MM.1S (cell line): Measurements from ENCODE around the gene REN.

Experiments
- DNase-seq: peaks from one replicate; pipeline ENCODE4 v3.0.0-alpha.2; 2015
- H2AFZ ChIP-seq: fragments of 300-600 bp; sonication (generic); 2 replicates; pipeline ENCODE4 v1.6.0; 2016; ENCODE audit warnings: antibody characterized with exemption, low read length
- H3F3A ChIP-seq: fragments of 300-600 bp; sonication (generic); 2 replicates; pipeline ENCODE4 v1.6.1; 2016; ENCODE audit warnings: mild to moderate bottlenecking, antibody characterized with exemption, low read length, moderate library complexity, mixed read lengths; ENCODE audit not compliant: insufficient read depth
- H3K27ac ChIP-seq: fragments of 300-600 bp; sonication (generic); 2 replicates; pipeline ENCODE4 v1.5.1; 2016; ENCODE audit warnings: mild to moderate bottlenecking, low read length
- H3K27me3 ChIP-seq: fragments of 300-600 bp; sonication (generic); replicated peaks from 2 replicates; pipeline ENCODE4 v1.6.0; 2016; ENCODE audit warnings: low read length; ENCODE audit not compliant: insufficient read depth
- H3K36me3 ChIP-seq: fragments of 300-600 bp; sonication (generic); replicated peaks from 2 replicates; pipeline ENCODE4 v1.6.1; 2016; ENCODE audit warnings: mild to moderate bottlenecking, low read length, mixed read lengths; ENCODE audit not compliant: insufficient read depth
- H3K4me1 ChIP-seq: fragments of 300-600 bp; sonication (generic); 2 replicates; pipeline ENCODE4 v1.6.1; 2016; ENCODE audit warnings: low read length, mixed read lengths
- H3K4me2 ChIP-seq: fragments of 300-600 bp; sonication (generic); 2 replicates; pipeline ENCODE4 v1.6.0; 2016; ENCODE audit warnings: low read depth, low read length
- H3K4me3 ChIP-seq: fragments of 300-600 bp; sonication (generic); 2 replicates; pipeline ENCODE4 v1.5.1; 2016; ENCODE audit warnings: low read length, mixed read lengths
- H3K79me2 ChIP-seq: fragments of 300-600 bp; sonication (generic); 2 replicates; pipeline ENCODE4 v1.6.1; 2016; ENCODE audit warnings: mixed run types, low read length, mixed read lengths
- H3K9ac ChIP-seq: fragments of 300-600 bp; sonication (generic); 2 replicates; pipeline ENCODE4 v1.6.1; 2016; ENCODE audit warnings: low read length, mixed read lengths
- H3K9me2 ChIP-seq: fragments of 300-600 bp; sonication (generic); replicated peaks from 2 replicates; pipeline ENCODE4 v1.6.1; 2016; ENCODE audit warnings: mild to moderate bottlenecking, low read length, mixed read lengths; ENCODE audit not compliant: insufficient read depth
- H3K9me3 ChIP-seq: fragments of 300-600 bp; sonication (generic); replicated peaks from 2 replicates; pipeline ENCODE4 v1.6.1; 2016; ENCODE audit warnings: mild to moderate bottlenecking, low read length, mixed read lengths; ENCODE audit not compliant: insufficient read depth
- H4K20me1 ChIP-seq: fragments of 300-600 bp; sonication (generic); 2 replicates; pipeline ENCODE4 v1.6.1; 2016; ENCODE audit warnings: mild to moderate bottlenecking, low read length, moderate library complexity, mixed read lengths; ENCODE audit not compliant: insufficient read depth
- CTCF ChIP-seq: fragments of 300-600 bp; sonication (generic); IDR thresholded peaks from 2 replicates; pipeline ENCODE4 v1.5.1; 2016; ENCODE audit warnings: antibody characterized with exemption, low read length, mixed read lengths
- EZH2 ChIP-seq: fragments of 300-600 bp; sonication (generic); optimal IDR thresholded peaks from 2 replicates; pipeline ENCODE3; 2017; ENCODE audit warnings: low read depth, mild to moderate bottlenecking, antibody characterized with exemption, low read length, mixed read lengths
- EZH2phosphoT487 ChIP-seq: fragments of 300-600 bp; sonication (generic); IDR thresholded peaks from 2 replicates; pipeline ENCODE4 v1.6.1; 2018; ENCODE audit warnings: antibody characterized with exemption, low read length

Gene REN

DNA sequence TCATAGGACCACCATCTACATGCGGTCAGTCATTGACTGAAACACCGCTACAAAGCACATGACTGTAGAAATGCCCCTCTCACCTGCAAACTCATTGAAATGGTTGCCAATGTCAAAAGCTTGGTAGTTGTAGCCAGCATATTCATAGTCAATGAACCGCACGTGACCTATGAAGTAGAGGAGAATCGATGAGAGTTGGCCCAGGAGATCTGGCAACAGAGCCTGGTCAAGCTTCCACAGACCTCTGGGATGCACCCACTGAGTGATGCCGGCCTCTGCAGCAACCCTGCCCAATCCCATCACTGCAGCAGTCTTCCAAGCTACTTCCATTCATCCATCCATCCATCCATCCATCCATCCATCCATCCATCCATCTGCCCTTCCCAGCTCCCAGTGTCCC, 26.2 kb downstream of the REN start:
- no peaks in the 10 kb centered on the region for H3K36me3 ChIP-seq
- no peak for DNase-seq
- H3K79me2 ChIP-seq: no peaks in the 10 kb centered on the region
- H3K9me2 ChIP-seq: no peaks in the 10 kb centered on the region
- no peak overlapping the region for H3K4me2 ChIP-seq
- H3K4me3 ChIP-seq: no peak overlapping the region
- TF ChIP-seq EZH2 (no peak), EZH2phosphoT487 (no peak), CTCF (no peak)
- H3K9me3 ChIP-seq: no peaks in the 10 kb centered on the region
- no peaks in the 10 kb centered on the region for H4K20me1 ChIP-seq
- H3K4me1 ChIP-seq: no peaks in the 10 kb centered on the region
- H2AFZ ChIP-seq: no peak overlapping the region
- no peak overlapping the region for H3K27ac ChIP-seq
- no peaks in the 10 kb centered on the region for H3F3A ChIP-seq
- no peak overlapping the region for H3K9ac ChIP-seq
- peaks cover 23% of the 10 kb centered on the region for H3K27me3 ChIP-seq

DNA sequence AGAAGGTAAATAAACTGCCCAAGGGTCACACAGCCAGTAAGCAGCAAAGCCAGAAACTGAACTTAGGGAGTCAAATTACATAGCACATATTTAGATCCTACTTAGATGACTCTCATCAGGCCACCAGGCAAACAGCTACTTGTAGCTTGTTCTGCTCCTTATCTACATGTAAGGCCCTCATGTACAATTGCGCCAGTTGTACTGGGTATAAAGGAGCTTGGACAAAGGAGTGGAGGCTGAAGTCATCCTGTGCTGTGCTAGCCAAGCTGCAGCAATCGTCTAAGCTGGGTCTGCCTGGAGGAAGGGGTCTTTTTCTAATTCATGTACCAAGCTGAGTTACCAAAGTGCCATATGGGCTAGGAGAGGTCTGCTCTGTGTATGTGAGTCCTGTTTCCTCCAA, 27.0 kb downstream of the REN start:
- DNase-seq: no peak
- H3K4me1 ChIP-seq: no peaks in the 10 kb centered on the region
- H3K4me2 ChIP-seq: no peak overlapping the region
- no peak overlapping the region for H3K27ac ChIP-seq
- no peaks in the 10 kb centered on the region for H4K20me1 ChIP-seq
- no peak for TF ChIP-seq CTCF
- TF ChIP-seq EZH2: no peak
- no peak for TF ChIP-seq EZH2phosphoT487
- H3K9me2 ChIP-seq: no peaks in the 10 kb centered on the region
- H3K9me3 ChIP-seq: no peaks in the 10 kb centered on the region
- H3K79me2 ChIP-seq: no peaks in the 10 kb centered on the region
- H3F3A ChIP-seq: no peaks in the 10 kb centered on the region
- peaks cover 20% of the 10 kb centered on the region for H3K27me3 ChIP-seq
- no peak overlapping the region for H2AFZ ChIP-seq
- H3K36me3 ChIP-seq: no peaks in the 10 kb centered on the region
- H3K9ac ChIP-seq: no peak overlapping the region
- H3K4me3 ChIP-seq: no peak overlapping the region

- Histone ChIP-seq H3K9ac (no peak overlapping the region), H3K9me2 (no peaks in the 10 kb centered on the region), H3K9me3 (no peaks in the 10 kb centered on the region), H3K27ac (no peak overlapping the region), H3K36me3 (no peaks in the 10 kb centered on the region), H3K79me2 (no peaks in the 10 kb centered on the region), H3K27me3 (peaks cover 13% of the 10 kb centered on the region), H3K4me3 (no peak overlapping the region), H3K4me2 (no peak overlapping the region), H4K20me1 (no peaks in the 10 kb centered on the region), H2AFZ (no peak overlapping the region), H3K4me1 (no peaks in the 10 kb centered on the region), H3F3A (no peaks in the 10 kb centered on the region)
- TF ChIP-seq CTCF: no peak
- no peak for TF ChIP-seq EZH2phosphoT487
- no peak for TF ChIP-seq EZH2
- no peak for DNase-seq
Measured at GRCh38 chr1:204136814-204137213, 29.3 kb downstream of the REN start.

- Histone ChIP-seq H3K9me2 (no peaks in the 10 kb centered on the region), H3K9ac (no peak overlapping the region), H2AFZ (no peak overlapping the region), H3K4me2 (no peak overlapping the region), H3K36me3 (no peaks in the 10 kb centered on the region), H3K4me3 (no peak overlapping the region), H3K9me3 (no peaks in the 10 kb centered on the region), H3K4me1 (no peaks in the 10 kb centered on the region), H3K27me3 (no peaks in the 10 kb centered on the region; the same call in 1 of the 2 replicates), H3K27ac (no peak overlapping the region), H3K79me2 (no peaks in the 10 kb centered on the region), H4K20me1 (no peaks in the 10 kb centered on the region), H3F3A (no peaks in the 10 kb centered on the region)
- TF ChIP-seq EZH2: no peak
- no peak for TF ChIP-seq CTCF
- TF ChIP-seq EZH2phosphoT487: no peak
- no peak for DNase-seq
Measured at GRCh38 chr1:204134103-204134502, 32.0 kb downstream of the REN start.
